H1 (cell line): Measurements from ENCODE around the gene CNGA1.
"Not testable (repeated sequence)": the region's sequence is repeated elsewhere in the genome, so short reads cannot be mapped to it uniquely, and the experiment has no call there.

Experiments used
- CTCF ChIP-seq, 3 experiments: IDR thresholded peaks; 1 replicate in 2 of 3; 2 replicates in 1 of 3; pipeline versions ENCODE4 v1.5.1 to v1.6.1; 2011; ENCODE audit warnings: low read length in 3 of 3, mild to moderate bottlenecking in 3 of 3, inconsistent platforms in 2 of 3, low read depth in 1 of 3, moderate library complexity in 1 of 3; ENCODE audit not compliant: insufficient read depth in 1 of 3; ENCODE audit errors: control extremely low read depth in 1 of 3
- EZH2 ChIP-seq: fragments of 200-600 bp; sonication (generic); IDR thresholded peaks from 2 replicates; pipeline ENCODE4 v1.7.1; 2012; ENCODE audit warnings: low read depth, mild to moderate bottlenecking, moderate library complexity, low read length, inconsistent platforms; ENCODE audit not compliant: severe bottlenecking
- GTF2F1 ChIP-seq: IDR thresholded peaks from 2 replicates; pipeline ENCODE4 v1.6.1; 2012; ENCODE audit warnings: low read depth, low read length, improper control_type of control experiment, borderline replicate concordance
- HDAC6 ChIP-seq: IDR thresholded peaks from one replicate; pipeline ENCODE4 v1.7.1; 2012; ENCODE audit warnings: low read depth, mild to moderate bottlenecking, inconsistent platforms, low read length, moderate library complexity
- JUND ChIP-seq: IDR thresholded peaks from 2 replicates; pipeline ENCODE4 v1.6.1; 2011; ENCODE audit warnings: mild to moderate bottlenecking, improper control_type of control experiment, low read length
- NRF1 ChIP-seq: IDR thresholded peaks from 2 replicates; pipeline ENCODE4 v1.6.1; 2011; ENCODE audit warnings: mild to moderate bottlenecking, low read depth, low read length, improper control_type of control experiment
- POLR2A ChIP-seq, 2 experiments: IDR thresholded peaks; 1 replicate in 1 of 2; 2 replicates in 1 of 2; pipeline ENCODE4 v1.6.1; 2011; ENCODE audit warnings: low read depth in 2 of 2, low read length in 2 of 2, mild to moderate bottlenecking in 2 of 2; ENCODE audit errors: control extremely low read depth in 1 of 2
- SAP30 ChIP-seq: fragments of 300-600 bp; sonication (generic); IDR thresholded peaks from 2 replicates; pipeline ENCODE4 v1.7.1; 2012; ENCODE audit warnings: low read length, moderate library complexity, mild to moderate bottlenecking, inconsistent platforms; ENCODE audit not compliant: insufficient read depth, insufficient replicate concordance
- TAF1 ChIP-seq: IDR thresholded peaks from 2 replicates; pipeline ENCODE4 v1.6.1; 2011; ENCODE audit warnings: mild to moderate bottlenecking, low read depth, low read length

GRCh38 chr4:48003568-48003967 is 12.9 kb downstream of the CNGA1 start:
- not testable (repeated sequence) for TF ChIP-seq POLR2A (IDR thresholded peaks at IDR 0.05; ENCODE audit: control extremely low read depth in 1 of 2, low read depth in 2 of 2, low read length in 2 of 2); NRF1; EZH2; TAF1; JUND; GTF2F1; SAP30; HDAC6
- TF ChIP-seq CTCF (IDR thresholded peaks at IDR 0.05; ENCODE audit: control extremely low read depth in 1 of 3, insufficient read depth in 1 of 3, low read depth in 1 of 3, low read length in 3 of 3), result peak; percentile 37 to 47 (median 43)
